GM19023 (cell line): Measurements from ENCODE around the gene MRPL16.

Source experiments
- ATAC-seq: cut with Tn5 transposase; IDR thresholded peaks from one replicate; pipeline ENCODE4 v1.9.1; 2021; ENCODE audit warnings: mild to moderate bottlenecking, moderate library complexity; ENCODE audit not compliant: unreplicated experiment

The MRPL16 gene

DNA sequence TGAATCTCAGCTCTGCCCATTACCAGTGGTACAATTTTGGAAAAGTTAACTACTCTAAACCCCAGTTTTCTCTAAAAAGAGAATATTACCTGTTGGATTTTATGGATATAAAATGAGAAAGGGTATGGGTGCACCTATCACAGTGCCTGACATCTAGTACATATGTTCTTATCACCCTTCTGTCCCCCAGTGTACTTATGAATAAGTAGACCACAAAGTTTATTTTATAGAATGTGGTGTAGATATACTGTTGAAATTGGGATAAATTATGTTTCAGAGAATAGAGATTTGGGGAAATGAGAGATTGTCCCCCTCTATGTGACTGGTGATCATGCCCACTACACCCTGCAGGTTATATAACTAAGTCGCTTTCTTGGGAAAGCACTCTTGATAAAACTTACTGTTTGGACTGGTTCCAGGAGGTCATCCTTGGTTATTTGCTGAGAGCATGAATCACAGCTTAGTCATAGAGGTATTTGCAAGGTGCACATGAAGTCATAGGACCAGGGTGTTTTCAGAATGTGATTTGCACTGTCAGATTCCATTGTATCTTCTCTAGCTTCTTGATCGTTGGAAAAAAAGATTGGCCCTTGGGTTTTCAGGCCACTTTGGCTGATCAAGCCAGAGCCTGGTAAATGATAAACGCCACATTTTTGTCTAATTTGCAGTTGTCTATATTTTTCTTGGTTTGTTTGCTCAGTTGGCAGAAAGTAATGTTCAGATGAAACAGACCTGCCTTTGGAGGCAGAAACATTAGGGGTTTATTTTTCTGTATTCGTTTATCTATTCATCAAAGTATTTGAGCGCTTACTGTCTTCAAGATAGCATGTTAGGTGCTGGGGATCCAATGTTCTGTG, 34.1 kb downstream of the MRPL16 start:
- no peak for ATAC-seq

DNA sequence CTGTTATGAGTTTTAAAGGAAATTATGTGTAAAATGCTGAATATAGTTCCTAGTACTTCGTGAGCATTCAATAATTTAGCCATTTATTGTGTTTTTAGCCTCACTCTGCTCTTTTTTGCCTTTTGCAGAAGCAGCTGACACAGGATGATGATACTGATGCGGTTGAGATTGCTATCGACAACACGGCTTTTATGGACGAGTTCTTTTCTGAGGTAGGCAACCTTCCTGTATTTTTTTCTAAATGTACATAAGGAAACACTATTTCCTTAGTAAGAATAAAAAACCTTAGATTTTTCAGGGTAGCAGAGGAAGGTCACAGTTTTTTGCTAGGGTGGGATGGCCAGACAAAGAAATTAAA, 37.5 kb downstream of the MRPL16 start:
- no peak for ATAC-seq

DNA sequence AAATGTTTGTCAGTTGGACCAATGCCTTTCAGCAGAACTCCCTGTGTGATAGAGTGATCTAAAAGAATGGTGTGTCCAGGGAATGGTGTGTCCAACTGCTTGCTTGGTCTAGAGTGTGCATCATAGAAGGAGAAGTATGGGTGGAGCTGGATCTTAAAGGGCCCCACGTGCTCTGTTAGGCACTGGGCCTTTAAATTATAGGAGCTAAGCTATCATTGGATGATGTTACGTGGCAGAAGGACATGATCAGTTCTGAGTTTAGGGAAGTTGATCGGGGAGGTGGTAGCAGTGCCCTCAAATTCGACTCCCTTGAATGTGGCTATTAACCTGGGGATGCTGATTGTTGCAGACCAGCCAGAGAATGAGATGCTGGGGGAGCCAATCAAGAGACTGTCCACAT, 39.0 kb downstream of the MRPL16 start:
- ATAC-seq, result no peak

DNA sequence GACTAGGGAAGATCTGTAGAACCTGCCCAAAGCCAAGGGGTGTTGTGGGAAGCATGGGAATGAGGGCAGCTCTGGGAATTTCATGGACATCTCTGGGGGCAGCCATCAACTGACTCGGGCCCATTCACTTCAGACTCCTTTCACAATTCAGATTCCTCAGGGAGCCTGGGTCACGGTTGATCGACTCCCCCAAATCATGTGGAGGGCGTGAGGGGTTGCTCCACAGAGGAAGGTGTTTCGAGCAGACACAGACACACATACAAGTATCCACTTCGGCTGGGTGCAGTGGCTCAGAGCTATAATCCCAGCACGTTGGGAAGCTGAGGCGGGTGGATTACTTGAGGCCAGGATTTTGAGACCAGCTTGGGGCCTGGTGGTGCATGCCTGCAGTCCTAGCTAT, 39.7 kb downstream of the MRPL16 start:
- ATAC-seq, result no peak

DNA sequence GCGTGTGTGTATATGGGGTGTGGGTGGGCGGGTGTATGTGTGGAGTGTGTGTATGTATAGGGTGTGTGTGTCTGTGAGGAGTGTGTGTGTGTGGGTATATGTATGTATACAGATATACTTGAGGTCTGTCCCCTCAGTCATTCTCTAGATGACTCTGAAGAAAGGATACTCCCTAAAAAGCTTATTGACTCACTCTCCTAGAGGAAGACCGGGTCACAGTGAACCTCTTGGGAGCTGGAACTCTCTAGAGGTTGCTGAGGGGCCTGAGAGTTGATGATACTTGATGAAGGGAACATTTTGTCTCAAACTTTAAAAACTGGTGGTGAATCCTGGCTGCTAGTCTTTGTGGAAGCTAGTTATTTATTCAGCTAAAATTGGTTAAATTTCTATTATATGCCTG, 40.3 kb downstream of the MRPL16 start:
- ATAC-seq, result no peak

DNA sequence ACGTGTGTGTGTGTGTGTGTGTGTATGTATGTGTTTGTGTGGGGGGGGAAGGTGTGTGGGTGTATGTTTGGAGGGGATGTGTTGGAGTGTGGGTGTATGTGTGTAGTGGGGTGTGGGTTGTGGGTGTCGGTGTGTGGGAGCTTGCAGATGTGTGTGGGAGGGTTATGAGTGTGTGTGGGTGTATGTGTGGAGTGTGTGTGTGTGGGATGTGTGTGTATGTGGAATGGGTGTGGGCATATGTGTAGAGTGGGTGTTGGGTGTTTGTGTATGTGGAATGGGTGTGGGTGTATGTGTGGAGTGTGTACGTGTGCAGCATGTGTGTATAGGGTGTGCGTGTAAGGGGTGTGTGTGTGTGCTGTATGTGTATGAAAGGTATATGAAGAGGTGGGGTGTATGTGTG, 40.8 kb downstream of the MRPL16 start:
- ATAC-seq, result no peak

DNA sequence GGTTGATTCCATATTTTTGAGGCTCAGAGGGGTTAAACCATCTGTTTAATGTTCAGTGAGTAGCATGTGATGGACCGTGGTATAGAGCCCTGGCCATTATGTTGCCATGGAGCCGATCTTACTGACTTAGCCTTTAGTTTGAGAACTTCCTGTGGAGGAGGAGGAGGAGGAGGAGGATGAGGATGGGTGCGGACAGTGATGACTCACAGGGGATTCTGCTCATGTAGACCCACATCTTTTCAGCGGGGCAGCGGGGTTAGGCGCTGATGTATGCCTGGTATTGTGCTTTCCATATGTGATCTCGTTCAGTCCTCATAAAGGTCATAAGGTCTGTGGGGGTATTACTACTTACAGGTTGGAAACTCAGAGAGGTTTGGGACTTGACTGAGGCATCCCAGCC, 41.5 kb downstream of the MRPL16 start:
- no peak for ATAC-seq

DNA sequence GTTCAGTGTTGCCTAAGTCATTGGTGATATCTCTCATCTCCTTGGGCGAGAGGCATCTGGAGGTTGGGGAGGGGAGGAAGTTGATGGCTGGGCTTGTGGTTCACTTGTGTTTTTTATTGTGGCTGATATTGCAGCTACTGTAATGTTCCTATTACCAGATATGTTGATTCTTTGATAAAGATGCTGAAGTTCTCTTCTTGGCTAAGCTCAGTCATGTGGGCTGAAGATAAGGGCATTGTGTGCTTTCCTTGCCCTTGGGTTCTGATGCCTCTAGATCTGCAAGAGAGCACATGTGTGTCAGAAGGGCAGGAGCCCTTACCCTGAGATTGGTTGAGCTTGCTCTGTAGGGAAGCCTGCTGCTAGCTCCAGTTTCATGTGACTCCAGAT, 43.4 kb downstream of the MRPL16 start:
- ATAC-seq, result no peak

DNA sequence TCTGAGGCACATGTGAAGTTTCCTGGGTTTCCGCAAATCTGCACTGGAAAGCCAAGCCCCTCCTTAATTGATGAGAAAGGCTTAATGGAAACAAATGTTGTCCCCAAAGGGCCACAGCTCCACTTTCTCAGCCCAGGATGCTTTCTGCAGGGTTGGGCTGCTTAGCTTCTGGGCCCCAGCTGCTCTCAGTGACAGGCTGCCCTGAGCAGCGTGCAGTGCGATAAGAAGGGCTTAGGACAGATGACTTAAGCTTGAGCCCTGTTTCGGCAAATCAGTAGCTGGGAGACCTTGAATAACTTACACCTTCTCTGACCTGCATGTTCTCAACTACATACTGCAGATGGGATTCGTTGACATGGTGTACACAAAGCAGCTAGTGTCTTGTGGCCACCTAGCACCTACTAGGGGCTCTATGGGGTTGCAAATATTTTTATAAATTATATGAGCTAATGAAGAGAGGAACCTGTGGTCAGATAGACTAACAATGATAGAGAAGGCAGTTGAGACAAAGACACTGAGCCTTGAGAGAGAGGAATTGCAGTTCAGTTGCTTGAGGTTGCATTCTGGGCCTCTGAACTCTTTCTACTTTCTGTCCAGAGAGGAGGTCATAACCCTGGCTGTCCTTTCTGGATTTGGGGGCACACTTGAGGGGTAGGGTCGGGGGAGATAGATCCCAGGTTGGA, 43.9 kb downstream of the MRPL16 start:
- no peak for ATAC-seq

DNA sequence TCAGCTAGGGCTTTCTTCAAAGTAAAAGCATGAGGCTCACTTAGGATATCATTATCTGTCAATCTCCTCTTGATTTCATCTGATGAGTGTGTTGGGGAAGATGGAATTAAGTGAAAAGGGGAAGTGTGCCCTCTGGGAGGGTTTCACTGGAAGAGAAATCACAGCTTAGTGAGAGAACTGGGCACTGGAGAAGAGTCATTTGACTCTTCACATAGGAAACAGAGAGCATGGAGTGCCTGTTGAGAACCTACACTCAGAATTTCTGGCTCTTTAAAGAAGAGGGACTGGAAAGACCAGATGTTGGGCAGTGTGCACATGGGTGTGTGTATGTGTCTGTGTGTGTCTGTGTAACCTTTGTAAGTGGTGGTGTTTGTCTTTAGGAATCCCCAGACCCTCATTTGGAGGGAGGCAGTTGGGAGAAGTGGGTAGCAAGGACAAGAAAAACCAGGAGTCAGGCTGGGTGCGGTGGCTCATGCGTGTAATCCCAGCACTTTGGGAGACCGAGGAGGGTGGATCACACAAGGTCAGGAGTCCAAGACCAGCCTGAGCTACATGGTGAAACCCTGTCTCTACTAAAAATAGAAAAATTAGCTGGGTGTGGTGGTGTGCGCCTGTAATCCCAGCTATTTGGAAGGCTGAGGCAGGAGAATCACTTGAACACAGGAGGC, 45.4 kb downstream of the MRPL16 start:
- ATAC-seq, result no peak

DNA sequence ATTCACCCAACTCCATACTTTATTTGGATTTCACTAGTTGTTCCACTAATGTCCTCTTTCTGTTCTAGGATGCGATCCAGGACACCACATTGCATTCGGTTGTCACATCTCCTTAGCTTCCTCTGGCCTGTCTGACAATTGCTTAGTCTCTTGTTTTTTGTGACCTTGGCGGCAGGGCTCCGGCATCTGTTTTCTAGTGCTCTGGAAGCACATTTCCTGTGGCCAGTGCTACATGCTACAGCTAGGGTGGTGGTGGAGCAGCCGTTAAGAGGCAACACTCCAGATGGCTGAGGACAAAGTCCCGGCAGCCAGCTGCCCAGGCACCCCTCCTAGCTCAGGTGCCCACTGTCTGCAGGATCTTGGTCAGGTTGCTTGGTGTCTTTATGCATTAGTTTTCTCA, 48.6 kb downstream of the MRPL16 start:
- ATAC-seq, result no peak

DNA sequence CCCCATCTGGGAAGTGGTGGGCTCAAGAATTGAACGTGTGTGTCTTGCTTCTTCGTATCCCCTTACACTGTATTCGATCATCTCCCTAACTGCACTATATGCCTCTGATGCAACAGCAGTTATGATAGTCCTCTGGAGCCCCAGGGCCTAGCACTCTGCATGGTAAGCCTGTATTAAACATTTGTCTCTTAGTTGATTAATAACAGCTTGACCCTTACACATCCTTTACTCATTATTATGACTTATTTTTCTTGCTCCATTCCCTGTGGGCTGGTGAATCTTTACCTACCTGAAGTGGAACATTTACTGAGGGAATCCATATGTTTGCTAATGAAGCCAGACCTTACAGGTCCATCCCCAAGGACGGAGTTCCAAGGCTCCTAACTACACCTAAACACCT, 49.8 kb downstream of the MRPL16 start:
- ATAC-seq, result no peak

DNA sequence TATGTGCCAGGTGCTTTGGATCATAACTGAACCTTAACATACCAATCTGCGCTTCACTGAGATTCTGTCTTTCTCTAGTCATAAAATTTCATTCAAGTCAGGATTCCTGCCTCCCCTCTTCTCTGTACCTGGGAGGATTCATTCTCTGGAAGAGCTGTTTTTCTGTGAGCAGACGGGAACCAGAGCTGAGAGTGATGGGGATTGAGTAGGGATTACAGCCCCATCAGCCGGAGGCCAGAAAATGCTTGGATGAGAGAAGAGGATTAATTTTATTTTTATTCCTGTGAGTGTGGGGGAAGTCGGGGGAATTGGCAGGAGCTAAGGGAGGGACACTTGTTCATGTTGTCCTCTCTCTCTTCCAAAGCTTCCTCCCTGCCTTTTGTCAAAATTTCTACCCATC, 50.7 kb downstream of the MRPL16 start:
- ATAC-seq, result no peak

DNA sequence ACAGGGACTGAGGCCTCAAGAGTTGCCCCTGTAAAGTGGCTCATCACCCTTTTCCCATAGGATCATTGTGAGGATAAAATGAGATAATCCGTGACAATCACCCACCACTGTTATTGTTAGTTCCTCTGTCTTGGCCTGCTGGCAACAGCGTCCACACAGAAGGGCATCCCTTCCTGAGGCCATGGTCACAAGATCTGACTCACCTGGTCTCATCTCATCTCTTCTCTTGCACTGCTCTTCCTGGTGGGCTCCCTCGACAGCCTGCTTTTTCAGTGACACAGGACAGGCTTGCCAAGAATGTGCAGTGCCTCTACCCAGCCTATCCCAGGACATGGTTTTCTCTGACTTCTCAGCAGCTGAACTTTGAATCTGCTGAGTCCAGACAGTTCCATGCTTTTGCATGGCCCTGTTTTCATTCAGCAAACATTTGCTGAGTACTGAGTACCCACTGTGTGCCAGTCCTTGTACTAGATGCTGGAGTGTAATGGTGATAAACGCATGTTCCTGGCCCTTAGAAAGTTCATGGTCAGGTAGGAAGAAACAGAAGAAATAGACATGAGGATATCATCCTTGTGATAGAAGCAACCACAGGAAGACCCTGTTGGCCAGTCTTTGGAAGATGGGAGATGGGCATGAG, 52.1 kb downstream of the MRPL16 start:
- no peak for ATAC-seq

DNA sequence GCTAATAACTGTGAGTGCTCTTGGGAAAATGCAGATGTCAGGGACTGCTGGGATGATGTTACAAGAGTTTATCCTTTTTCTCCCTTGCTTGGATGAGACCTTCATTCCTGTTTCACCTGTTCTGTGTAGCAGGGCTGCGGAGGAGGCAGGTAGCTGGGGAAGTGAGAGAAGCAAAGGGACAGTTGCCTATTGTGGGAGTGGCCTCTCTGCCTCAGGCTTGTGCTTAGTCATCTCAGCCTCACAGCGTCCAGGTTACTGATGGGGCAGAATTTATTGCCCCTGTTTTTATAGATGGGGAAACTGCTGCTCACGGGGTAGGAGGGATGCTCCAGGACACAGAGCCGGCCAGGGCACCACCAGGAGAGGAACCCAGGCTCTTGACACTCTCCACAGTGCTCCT, 53.7 kb downstream of the MRPL16 start:
- ATAC-seq, result no peak

DNA sequence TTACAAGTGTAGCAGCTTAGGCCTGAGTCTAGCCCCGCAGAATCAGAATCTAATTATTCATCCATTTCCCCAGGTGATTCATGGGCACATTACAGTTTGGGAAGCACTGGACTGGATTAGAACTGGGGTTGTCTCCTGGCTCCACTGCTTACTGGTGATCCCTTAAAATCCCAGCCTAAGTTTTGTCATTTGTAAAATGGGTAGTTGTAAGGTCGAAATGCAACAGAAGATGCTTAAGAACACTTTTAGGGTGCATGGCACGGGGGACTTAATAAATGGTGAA, 54.1 kb downstream of the MRPL16 start:
- no peak for ATAC-seq
